Endometrial microvascular endothelial cells (primary cell): ENCODE results near the gene AVPI1. TPM values are rescaled to one million over a fixed set of nuclear protein-coding genes. Genes with fewer than 3 reads are reported as not detected.
"Not testable (repeated sequence)": the region's sequence is repeated elsewhere in the genome, so short reads cannot be mapped to it uniquely, and the experiment has no call there.

Source experiments
- in situ Hi-C: cut with HindIII; loops from 2 replicates; pipeline ENCODE4 v1.10.0; 2017; ENCODE audit warnings: low sequenced_read_pairs, low pct_unique_long_range_greater_than_20kb; ENCODE audit errors: inconsistent ontology term
- total RNA-seq: library from RNA; depleted of rRNA; stranded (reverse); fragments of >200 nt; gene quantifications from one replicate; pipeline ENCODE4 v1.2.3, GENCODE V29; 2015; ENCODE audit errors: inconsistent ontology term

The AVPI1 gene
- total RNA-seq, 1 donor from 2014 or later, result 3.6 TPM

GRCh38 chr10:97648562-97649404 is 38.3 kb downstream of the AVPI1 start:
- in situ Hi-C loops, result no loop called here

DNA sequence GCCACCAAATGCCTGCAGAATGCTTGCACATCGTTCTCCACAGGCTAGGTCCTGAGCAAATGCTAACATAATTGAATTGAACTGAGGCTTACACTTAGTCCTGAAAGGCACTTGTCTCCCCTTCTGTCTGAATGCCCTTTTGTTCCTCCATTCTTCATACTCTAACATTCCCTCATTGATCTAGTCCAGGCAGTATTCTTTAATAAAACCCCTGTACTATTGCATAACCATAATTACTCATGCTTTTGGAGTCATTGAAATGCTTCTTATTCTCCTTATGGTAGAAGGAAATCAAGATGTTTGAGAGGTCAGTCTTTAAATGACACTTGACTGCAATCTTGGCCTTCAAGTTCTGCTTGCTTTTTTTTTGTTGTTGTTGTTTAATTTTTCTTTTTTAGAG is 39.5 kb downstream of the AVPI1 start:
- in situ Hi-C loops, result no loop called here

DNA sequence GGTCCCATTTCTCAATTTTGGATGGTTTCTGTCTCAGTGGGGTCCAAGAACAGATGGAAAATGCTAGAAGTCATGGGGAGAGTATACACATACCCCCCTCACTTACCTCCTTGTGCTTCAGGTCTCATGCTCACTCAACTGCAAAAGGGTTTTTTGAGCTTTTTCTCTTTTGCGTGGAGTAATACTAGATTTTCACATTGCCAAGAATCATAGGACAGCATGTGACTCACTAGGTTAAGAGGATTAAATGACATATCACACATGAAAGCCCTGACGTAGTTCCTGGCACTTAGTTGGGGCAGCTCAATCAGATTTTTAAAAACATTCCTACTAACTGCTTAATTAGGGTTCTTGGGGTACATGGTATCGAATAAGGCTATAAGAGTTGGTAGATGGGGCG is 42.1 kb downstream of the AVPI1 start:
- in situ Hi-C loops, result no loop called here

DNA sequence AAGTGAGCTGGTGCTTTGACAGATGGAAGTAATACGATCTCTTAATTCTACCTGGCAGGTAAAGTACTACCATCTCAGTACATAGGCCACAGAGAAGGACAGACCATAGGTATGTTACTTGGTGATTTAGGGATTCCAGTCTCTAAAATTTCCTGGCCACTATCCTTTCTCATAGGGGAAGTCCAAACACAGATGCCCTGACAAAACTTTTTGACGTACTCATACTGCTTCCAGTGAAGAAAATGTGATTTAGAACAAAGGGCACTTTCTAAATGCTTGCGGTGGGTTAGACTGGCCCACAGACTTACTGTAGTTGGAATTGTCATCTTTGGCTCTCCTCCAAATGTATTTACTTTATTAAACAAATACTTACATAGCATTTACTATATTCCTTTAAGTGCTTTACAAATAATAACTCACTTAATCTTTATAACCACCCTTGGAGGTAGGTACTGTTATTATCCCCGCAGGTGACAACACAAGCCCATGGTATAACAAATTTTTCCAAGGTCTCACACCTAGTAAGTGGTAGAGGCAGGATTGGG is 43.5 kb downstream of the AVPI1 start:
- in situ Hi-C loops, result no loop called here

DNA sequence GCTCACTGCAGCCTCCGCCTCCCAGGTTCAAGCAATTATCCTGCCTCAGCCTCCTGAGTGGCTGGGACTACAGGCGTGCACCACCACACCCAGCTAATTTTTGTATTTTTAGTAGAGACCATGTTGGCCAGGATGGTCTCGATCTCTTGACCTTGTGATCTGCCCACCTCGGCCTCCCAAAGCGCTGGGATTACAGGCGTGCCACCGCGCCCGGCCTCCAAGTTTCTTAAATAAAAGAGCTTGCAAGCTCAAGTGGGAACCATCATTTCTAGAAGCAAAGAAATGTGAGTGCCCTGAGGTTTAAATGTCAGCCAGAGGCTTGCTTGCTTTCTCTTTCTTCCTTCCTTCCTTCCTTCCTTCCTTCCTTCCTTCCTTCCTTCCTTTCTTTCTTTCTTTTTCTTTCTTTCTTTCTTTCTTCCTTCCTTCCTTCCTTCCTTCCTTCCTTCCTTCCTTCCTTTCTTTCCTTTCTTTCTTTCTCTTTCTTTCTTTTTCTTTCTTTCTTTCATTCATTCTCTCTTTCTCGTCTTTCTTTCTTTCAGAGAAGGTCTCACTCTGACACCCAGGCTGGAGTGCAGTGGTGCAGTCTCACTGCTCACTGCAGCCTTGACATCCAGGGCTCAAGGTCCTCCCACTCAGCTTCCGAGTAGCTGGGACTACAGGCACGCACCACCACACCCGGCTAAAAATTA is 44.4 kb downstream of the AVPI1 start:
- in situ Hi-C loops, result not testable (repeated sequence)

GRCh38 chr10:97640868-97641811 is 45.9 kb downstream of the AVPI1 start:
- in situ Hi-C loops, result no loop called here

GRCh38 chr10:97640174-97640867 is 46.7 kb downstream of the AVPI1 start, which contains the start of gene PI4K2A:
PI4K2A (plus strand) TSS chr10:97640671; CDS start chr10:97640743, 72 bp downstream.
- in situ Hi-C loops, result no loop called here

- in situ Hi-C loops, result not testable (repeated sequence)
These were observed 48.0 kb downstream of the AVPI1 start for GRCh38 chr10:97639090-97639489.

DNA sequence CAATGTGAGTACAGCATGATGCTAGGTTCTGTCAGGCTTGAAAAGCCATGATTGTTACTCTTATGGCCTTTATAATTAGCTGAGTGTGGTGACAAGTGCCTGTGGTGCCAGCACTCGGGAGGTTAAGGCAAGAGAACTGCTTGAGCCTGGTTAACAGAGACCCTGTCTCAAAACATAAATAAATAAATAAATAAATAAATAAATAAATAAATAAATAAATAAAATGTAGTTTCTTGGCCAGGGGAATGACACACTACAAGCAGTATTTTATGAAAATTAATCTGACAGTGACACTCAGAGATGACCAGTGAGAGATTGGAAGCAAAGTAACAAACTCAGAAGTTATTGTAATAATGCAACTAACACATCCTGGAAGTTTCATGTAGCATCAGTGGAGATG is 51.5 kb downstream of the AVPI1 start:
- in situ Hi-C loops, result no loop called here

- in situ Hi-C loops, result no loop called here
These were observed 53.1 kb downstream of the AVPI1 start for GRCh38 chr10:97633921-97634320.

DNA sequence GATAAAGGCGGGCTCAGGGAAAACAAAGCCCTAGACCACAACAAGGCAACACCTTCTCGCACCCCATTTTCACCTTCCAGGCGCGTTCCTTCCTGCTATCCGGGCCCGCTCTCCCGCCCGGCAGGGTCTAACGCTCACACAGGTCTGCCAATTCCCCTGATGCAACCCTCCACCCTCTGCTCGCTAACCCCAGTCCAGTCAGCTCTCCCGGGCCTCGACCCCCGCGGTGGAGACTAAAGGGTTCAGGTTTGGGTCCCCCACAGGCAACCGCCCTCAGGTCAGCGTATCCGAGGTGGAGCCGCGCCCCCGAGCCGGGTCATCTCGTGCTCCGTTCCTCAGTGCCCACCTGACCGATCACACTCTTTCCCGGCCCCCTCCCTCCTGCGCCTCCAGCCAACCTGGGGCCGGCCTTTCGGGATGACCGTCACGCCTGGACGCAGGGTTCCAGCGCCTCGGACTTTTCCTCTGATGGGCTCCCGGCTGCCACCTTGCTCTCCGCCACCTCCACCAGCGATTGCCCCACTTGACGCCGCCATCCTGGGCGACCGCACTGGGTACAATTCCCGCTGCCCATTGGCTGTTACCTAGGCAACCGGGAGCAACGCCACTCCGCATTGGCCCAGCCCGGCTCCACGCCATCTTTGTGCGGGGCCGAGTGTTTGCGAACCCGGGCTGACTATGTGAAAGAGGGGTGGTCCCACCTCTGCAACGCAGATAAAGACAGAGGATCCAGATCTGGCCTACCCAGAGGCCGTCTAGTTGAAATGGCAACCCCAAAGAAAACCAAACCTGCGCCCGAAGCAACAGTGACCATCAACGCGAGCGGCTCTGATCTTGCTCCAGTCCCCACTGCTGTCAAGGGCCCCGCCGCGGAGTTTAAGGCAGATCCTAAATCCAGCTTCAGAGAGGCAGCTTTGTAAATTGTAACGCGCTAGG is 53.8 kb downstream of the AVPI1 start, which contains the start of gene MORN4:
Gene MORN4 (minus strand): TSS at position 552 of the 936 bp plus-strand sequence. CDS start 13,847 bp downstream, outside the sequence.
- in situ Hi-C loops, result no loop called here

DNA sequence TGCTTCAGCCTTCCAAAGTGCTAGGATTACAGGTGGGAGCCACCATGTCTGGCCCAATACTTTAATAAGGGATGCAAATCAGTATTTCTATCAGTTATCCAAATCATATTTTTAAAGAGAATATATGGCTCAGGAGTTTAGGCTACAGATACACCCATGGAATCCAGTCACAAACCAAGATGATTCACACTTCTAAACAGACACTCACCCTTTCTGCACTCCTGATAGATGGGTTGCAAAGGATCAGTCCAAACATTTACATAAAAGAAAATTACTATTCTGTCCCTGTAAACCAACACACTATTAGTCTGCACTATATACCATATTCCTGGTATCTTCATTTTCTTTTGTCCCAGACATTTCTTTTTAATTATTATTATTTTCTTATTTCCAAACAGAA is 55.9 kb downstream of the AVPI1 start:
- in situ Hi-C loops, result no loop called here

DNA sequence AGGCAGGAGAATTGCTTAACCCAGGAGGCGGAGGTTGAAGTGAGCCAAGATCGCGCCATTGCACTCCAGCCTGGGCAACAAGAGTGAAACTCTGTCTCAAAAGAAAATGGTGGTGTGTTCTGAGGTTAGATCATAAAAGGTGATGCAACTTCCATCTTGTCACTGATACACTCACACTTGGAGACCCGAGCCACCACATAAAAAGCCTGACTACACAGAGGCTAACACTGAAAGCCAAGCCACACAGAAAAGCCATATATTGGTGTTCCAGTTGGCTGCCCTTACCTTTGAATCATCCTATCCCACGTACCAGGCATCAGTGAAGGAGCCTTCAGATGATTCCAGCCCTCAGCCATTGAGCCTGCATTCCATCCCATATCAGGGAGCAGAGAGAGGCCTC is 57.8 kb downstream of the AVPI1 start:
- in situ Hi-C loops, result no loop called here

GRCh38 chr10:97628228-97628627 is 58.8 kb downstream of the AVPI1 start:
- in situ Hi-C loops, result no loop called here

DNA sequence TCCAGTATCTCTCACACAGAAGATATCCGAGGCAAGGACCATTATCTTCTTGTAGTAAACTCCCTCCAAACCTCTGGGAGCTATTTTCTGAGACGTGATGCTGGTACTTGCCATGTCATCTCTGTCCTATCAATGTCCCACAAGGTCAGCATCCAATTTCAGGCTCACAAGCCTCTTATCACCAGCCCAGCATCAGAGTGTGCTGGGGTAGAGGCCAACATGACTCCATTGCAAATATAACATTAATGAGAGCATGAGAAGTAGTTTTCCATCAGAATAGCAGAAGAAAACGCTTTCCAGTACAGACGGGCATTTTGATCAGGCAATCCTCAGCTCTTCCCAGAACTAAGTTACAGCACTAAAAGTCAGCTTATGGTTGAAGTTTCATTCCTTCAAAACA is 59.3 kb downstream of the AVPI1 start:
- in situ Hi-C loops, result no loop called here
